OCI-LY7 (cell line): Measurements from ENCODE around the gene USP6NL. TPM values are rescaled to one million over a fixed set of nuclear protein-coding genes. Genes with fewer than 3 reads are reported as not detected.
A peak's percentile ranks its signal among the peaks of the same experiment; 100 is the strongest.

ENCODE experiments used
- BruUV-seq: library from RNA; stranded (reverse); fragments of 400-500 nt; replicated peaks from 2 replicates; lab custom pipeline; 2021; lab: Mats Ljungman, UMichigan
- CTCF ChIA-PET: fragments of 300-600 bp; sonication (Branson Sonifier 250); formaldehyde crosslinking; loops from one replicate; lab custom pipeline; 2022; ENCODE audit warnings: antibody characterized with exemption; ENCODE audit not compliant: unreplicated experiment; lab: Charles Lee
- POLR2A ChIA-PET: fragments of 300-600 bp; sonication (Branson Sonifier 250); formaldehyde crosslinking; loops from one replicate; lab custom pipeline; 2022; ENCODE audit warnings: antibody characterized with exemption; lab: Charles Lee
- DNase-seq: peaks from one replicate; pipeline ENCODE4 v3.0.0-alpha.2; 2015; ENCODE audit warnings: low spot score
- H2AFZ ChIP-seq: fragments of 200-600 bp; sonication (generic), shearing (Covaris generic); 2 replicates; pipeline ENCODE4 v1.6.1; 2014; ENCODE audit warnings: mild to moderate bottlenecking, antibody characterized with exemption, low read length, moderate library complexity
- H3K27ac ChIP-seq: fragments of 200-600 bp; sonication (generic); 2 replicates; pipeline ENCODE4 v1.5.1; 2014; ENCODE audit warnings: mixed run types, low read depth, mild to moderate bottlenecking, moderate library complexity, low read length, inconsistent platforms; ENCODE audit not compliant: poor library complexity, severe bottlenecking
- H3K36me3 ChIP-seq: fragments of 200-600 bp; sonication (generic); 2 replicates; pipeline ENCODE4 v1.6.1; 2014; ENCODE audit warnings: mild to moderate bottlenecking, antibody characterized with exemption, low read length, moderate library complexity, mixed read lengths; ENCODE audit not compliant: insufficient read depth
- H3K4me1 ChIP-seq: fragments of 200-600 bp; sonication (generic); 2 replicates; pipeline ENCODE4 v1.5.1; 2014; ENCODE audit warnings: mild to moderate bottlenecking, low read length; ENCODE audit not compliant: insufficient read depth, poor library complexity, severe bottlenecking
- H3K4me2 ChIP-seq: fragments of 200-600 bp; sonication (generic); 2 replicates; pipeline ENCODE4 v1.6.1; 2014; ENCODE audit warnings: mild to moderate bottlenecking, low read length
- H3K4me3 ChIP-seq: fragments of 200-600 bp; sonication (generic); 2 replicates; pipeline ENCODE4 v1.5.1; 2014; ENCODE audit warnings: mild to moderate bottlenecking, low read depth, low read length; ENCODE audit not compliant: poor library complexity, severe bottlenecking
- H3K79me2 ChIP-seq: fragments of 200-600 bp; sonication (generic); 2 replicates; pipeline ENCODE4 v1.6.1; 2016; ENCODE audit warnings: low read depth, mild to moderate bottlenecking, low read length, moderate library complexity, mixed read lengths; ENCODE audit not compliant: insufficient read depth
- H3K9me2 ChIP-seq: fragments of 200-600 bp; sonication (generic); 2 replicates; pipeline ENCODE4 v1.6.1; 2016; ENCODE audit warnings: mild to moderate bottlenecking, low read length, mixed read lengths; ENCODE audit not compliant: insufficient read depth
- H3K9me3 ChIP-seq: fragments of 200-600 bp; sonication (generic); 2 replicates; pipeline ENCODE4 v1.6.1; 2014; ENCODE audit warnings: mild to moderate bottlenecking, mixed run types, low read length, mixed read lengths
- H4K20me1 ChIP-seq: fragments of 200-600 bp; sonication (generic); 2 replicates; pipeline ENCODE4 v1.6.1; 2014; ENCODE audit warnings: mild to moderate bottlenecking, antibody characterized with exemption, low read length, moderate library complexity, mixed read lengths; ENCODE audit not compliant: insufficient read depth
- EZH2phosphoT487 ChIP-seq: fragments of 200-600 bp; sonication (generic); IDR thresholded peaks from 2 replicates; pipeline ENCODE4 v1.6.1; 2018; ENCODE audit warnings: low read depth, borderline replicate concordance, mild to moderate bottlenecking, mixed run types, antibody characterized with exemption, low read length, moderate library complexity, mixed read lengths
- intact Hi-C: fragments of 100-400 bp; cut with micrococcal nuclease; formaldehyde crosslinking; loops from one replicate; pipeline ENCODE4 v1.10.0; 2022; ENCODE audit not compliant: unreplicated experiment
- total RNA-seq, 2 experiments: library from RNA; depleted of rRNA in 1 of 2; stranded (reverse); fragments of >200 nt in 1 of 2; shearing (Covaris generic) in 1 of 2; gene quantifications; 2 replicates each; pipeline ENCODE4 v1.2.3, GENCODE V29; 2014 to 2022
- TF ChIP-seq, protein P1 (sequence below): fragments of 200-600 bp; sonication (generic); conservative IDR thresholded peaks from 2 replicates; pipeline ENCODE4 v1.5.1; 2014; ENCODE audit warnings: mild to moderate bottlenecking, antibody characterized with exemption, low read length, moderate library complexity, mixed read lengths

USP6NL gene
- total RNA-seq, 2 experiments from 2014 or later = 41.7 to 59.7 TPM

DNA sequence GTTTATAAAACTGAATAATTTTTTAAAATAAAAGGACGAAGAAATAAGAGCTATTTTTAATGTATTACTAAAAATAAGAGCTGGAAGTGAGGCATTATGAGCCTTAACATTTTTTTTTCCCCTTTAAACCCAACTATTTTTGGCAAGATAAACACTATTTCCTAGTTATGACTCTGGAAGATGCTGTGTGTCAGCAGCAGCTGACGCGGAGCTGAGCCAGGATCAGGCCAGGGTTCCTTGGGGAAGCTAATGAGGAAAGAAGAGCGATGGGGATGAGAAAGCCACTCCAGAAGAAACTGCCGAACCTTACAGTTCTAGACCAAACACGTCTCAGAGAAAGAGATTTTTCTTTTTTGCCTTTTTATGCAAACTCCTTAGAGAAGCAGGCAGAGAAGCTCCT is 85.9 kb downstream of the USP6NL start:
- TF ChIP-seq, protein P1, sequence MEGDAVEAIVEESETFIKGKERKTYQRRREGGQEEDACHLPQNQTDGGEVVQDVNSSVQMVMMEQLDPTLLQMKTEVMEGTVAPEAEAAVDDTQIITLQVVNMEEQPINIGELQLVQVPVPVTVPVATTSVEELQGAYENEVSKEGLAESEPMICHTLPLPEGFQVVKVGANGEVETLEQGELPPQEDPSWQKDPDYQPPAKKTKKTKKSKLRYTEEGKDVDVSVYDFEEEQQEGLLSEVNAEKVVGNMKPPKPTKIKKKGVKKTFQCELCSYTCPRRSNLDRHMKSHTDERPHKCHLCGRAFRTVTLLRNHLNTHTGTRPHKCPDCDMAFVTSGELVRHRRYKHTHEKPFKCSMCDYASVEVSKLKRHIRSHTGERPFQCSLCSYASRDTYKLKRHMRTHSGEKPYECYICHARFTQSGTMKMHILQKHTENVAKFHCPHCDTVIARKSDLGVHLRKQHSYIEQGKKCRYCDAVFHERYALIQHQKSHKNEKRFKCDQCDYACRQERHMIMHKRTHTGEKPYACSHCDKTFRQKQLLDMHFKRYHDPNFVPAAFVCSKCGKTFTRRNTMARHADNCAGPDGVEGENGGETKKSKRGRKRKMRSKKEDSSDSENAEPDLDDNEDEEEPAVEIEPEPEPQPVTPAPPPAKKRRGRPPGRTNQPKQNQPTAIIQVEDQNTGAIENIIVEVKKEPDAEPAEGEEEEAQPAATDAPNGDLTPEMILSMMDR = no peak
- TF ChIP-seq EZH2phosphoT487 = no peak
- Histone ChIP-seq H3K27ac (no peak overlapping the region), H3K9me2 (no peaks in the 10 kb centered on the region), H3K79me2 (peaks cover 68% of the 10 kb centered on the region), H3K4me3 (no peak overlapping the region), H3K36me3 (peaks cover 64% of the 10 kb centered on the region), H3K9me3 (no peaks in the 10 kb centered on the region), H3K4me1 (peaks cover 37% of the 10 kb centered on the region), H4K20me1 (no peaks in the 10 kb centered on the region), H2AFZ (no peak overlapping the region), H3K4me2 (no peak overlapping the region)
- no TSS peak for BruUV-seq
- CTCF ChIA-PET = interaction anchor here (0.6 kb wide), 1 partner anchor 84 kb away, joined by 3 read pairs; no protein-coding TSS in a partner anchor
- intact Hi-C loops = no loop called here
- DNase-seq = no peak
- POLR2A ChIA-PET = interaction anchor here (0.7 to 0.9 kb wide), 2 partner anchors 10 to 143 kb away, joined by 3 read pairs; no protein-coding TSS in a partner anchor

DNA sequence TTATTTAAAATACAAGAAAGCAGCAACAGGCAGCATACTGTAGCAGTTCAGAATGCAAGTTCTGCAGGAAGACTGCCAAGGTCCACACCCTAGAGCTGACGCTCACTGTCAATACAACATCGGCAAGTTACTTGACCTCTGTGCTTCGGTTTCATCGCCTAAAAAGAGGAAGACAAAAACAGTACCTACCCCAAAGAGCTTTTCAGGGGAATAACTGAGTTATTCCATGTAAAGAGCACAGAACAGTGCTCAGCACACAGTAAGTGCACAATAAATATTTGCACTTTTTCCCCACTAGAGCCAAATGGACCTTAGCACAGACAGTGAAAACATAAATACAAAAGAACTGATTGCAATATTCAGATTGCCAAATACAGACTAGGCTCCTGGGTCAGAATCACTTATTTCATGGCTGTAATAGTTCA is 88.6 kb downstream of the USP6NL start:
- H3K4me1 ChIP-seq = peaks cover 13% of the 10 kb centered on the region
- ChIA-PET POLR2A (interaction anchor here (1.8 kb wide), 1 partner anchor 163 kb away, joined by 7 read pairs; no protein-coding TSS in a partner anchor), CTCF (no interaction called here)
- no peak overlapping the region for H3K27ac ChIP-seq
- BruUV-seq = no TSS peak
- H2AFZ ChIP-seq = no peak overlapping the region
- no peak overlapping the region for H3K4me3 ChIP-seq
- no peak for TF ChIP-seq EZH2phosphoT487
- TF ChIP-seq, protein P1 = no peak
- H3K9me3 ChIP-seq = no peaks in the 10 kb centered on the region
- H3K79me2 ChIP-seq = peaks cover 44% of the 10 kb centered on the region
- H3K9me2 ChIP-seq = no peaks in the 10 kb centered on the region
- H4K20me1 ChIP-seq = no peaks in the 10 kb centered on the region
- H3K36me3 ChIP-seq = peaks cover 87% of the 10 kb centered on the region
- intact Hi-C loops = no loop called here
- DNase-seq = no peak
- no peak overlapping the region for H3K4me2 ChIP-seq

DNA sequence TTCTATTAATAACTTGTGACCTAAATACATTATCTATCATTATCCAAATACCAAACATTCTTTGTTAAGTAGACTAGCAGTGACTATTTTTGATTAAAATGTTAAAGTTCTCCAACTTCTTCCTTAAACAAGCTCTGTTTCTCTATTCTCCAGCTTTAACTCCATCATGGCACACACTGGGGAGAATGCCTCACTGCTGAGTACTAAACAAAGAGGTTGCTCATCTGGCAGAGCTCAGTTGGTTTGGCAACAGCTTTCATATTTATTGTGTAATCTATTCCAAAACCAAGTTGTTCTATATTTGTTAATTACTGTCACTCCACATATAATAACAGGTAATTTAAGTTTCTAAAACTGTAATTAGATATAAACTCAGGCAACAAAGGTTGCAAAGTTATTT is 89.6 kb downstream of the USP6NL start:
- H3K9me2 ChIP-seq = no peaks in the 10 kb centered on the region
- H3K4me3 ChIP-seq = no peak overlapping the region
- H3K36me3 ChIP-seq = peaks cover 87% of the 10 kb centered on the region
- H2AFZ ChIP-seq = no peak overlapping the region
- no peak overlapping the region for H3K27ac ChIP-seq
- H4K20me1 ChIP-seq = no peaks in the 10 kb centered on the region
- intact Hi-C loops = no loop called here
- H3K4me2 ChIP-seq = no peak overlapping the region
- peaks cover 13% of the 10 kb centered on the region for H3K4me1 ChIP-seq
- TSS peak; percentile 16 for BruUV-seq
- ChIA-PET POLR2A (interaction anchor here (0.5 to 1.8 kb wide), 7 partner anchors 11 to 656 kb away, joined by 3 to 7 read pairs (median 5); no protein-coding TSS in a partner anchor), CTCF (interaction anchor here (1.2 kb wide), 1 partner anchor 203 kb away, joined by 4 read pairs; no protein-coding TSS in a partner anchor)
- no peak for TF ChIP-seq EZH2phosphoT487
- TF ChIP-seq, protein P1 = no peak
- H3K9me3 ChIP-seq = no peaks in the 10 kb centered on the region
- no peak for DNase-seq
- peaks cover 43% of the 10 kb centered on the region; the same call in 1 of the 2 replicates for H3K79me2 ChIP-seq
